VCaP (cell line): ENCODE results near the gene SFXN2.

Experiments
- H3K27ac ChIP-seq: fragments of 450-650 bp; 2 replicates; pipeline ENCODE4 v1.5.1; 2017
- TF ChIP-seq, protein P1 (sequence below): fragments of 450-650 bp; conservative IDR thresholded peaks from 2 replicates; pipeline ENCODE4 v1.5.1; 2017; ENCODE audit warnings: mild to moderate bottlenecking, moderate library complexity

SFXN2 gene

DNA sequence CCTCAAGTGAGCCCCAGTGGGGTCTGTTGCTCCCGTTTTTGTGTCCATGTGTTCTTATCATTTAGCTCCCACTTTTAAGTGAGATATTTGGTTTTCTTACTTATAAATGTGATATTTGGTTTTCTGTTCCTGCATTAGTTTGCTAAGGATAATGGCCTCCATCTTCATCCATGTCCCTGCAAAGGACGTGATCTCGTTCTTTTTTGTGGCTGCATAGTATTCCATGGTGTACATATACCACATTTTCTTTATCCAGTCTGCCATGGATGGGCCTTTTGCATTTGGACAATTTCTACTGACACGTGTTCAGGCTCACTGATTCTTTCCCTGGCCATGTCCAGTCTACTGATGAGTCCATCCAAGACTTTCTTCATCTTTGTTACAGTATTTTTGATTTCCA lies 9.6 kb downstream of the SFXN2 start:
- H3K27ac ChIP-seq: no peak overlapping the region
- TF ChIP-seq, protein P1, sequence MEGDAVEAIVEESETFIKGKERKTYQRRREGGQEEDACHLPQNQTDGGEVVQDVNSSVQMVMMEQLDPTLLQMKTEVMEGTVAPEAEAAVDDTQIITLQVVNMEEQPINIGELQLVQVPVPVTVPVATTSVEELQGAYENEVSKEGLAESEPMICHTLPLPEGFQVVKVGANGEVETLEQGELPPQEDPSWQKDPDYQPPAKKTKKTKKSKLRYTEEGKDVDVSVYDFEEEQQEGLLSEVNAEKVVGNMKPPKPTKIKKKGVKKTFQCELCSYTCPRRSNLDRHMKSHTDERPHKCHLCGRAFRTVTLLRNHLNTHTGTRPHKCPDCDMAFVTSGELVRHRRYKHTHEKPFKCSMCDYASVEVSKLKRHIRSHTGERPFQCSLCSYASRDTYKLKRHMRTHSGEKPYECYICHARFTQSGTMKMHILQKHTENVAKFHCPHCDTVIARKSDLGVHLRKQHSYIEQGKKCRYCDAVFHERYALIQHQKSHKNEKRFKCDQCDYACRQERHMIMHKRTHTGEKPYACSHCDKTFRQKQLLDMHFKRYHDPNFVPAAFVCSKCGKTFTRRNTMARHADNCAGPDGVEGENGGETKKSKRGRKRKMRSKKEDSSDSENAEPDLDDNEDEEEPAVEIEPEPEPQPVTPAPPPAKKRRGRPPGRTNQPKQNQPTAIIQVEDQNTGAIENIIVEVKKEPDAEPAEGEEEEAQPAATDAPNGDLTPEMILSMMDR: no peak

DNA sequence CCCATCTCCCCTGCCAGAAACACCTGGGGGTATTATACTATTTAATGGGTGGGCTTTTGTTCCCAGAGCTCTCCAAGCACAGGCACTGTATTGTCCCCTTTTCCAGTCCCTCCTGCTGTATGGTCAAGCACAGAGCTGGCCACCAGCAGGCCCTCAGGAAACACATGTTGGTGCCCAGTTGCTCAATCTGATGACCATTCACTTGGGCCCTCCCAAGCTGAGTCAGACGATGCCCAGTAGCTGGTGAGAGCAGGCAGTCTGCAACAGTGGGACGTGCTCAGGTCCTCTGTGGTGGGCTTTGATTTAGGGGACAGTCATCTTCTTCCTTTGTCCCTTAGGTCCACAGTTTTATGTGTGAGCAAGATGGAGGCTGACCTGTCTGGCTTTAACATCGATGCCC lies 11.8 kb downstream of the SFXN2 start:
- H3K27ac ChIP-seq: no peak overlapping the region
- TF ChIP-seq, protein P1: no peak

DNA sequence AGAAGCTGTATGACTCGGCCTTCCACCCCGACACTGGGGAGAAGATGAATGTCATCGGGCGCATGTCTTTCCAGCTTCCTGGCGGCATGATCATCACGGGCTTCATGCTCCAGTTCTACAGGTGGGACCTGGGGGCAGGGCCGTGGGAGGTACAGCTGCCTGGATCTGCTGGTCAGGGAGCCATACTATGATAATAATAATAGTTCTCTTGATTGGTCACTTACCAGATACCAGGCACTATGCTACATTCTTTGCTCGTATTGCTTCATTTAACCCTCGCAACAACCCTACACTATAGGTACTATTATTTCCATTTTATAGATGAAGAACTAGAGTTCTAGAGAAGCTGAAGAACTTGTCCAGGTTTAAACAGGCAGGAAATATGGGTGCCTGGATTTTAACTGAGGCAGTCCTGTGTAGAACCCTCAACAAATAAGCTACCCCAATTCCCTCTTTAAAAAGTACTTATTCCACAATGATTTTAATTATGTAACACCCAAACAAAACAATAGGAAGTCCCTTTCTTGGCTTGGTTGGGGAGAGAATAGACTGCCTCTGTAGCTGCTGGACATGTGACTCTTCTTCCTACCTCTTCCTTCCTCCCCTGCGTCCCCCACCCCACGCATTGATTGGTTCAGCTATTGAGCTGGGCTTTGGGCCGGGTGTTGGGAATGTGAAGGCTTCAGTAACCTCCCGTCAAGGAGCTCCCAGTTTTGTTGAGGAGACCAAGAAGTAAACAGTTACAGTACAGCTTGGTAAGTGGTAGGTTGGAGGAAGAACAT lies 12.8 kb downstream of the SFXN2 start:
- H3K27ac ChIP-seq: no peak overlapping the region
- TF ChIP-seq, protein P1: no peak

DNA sequence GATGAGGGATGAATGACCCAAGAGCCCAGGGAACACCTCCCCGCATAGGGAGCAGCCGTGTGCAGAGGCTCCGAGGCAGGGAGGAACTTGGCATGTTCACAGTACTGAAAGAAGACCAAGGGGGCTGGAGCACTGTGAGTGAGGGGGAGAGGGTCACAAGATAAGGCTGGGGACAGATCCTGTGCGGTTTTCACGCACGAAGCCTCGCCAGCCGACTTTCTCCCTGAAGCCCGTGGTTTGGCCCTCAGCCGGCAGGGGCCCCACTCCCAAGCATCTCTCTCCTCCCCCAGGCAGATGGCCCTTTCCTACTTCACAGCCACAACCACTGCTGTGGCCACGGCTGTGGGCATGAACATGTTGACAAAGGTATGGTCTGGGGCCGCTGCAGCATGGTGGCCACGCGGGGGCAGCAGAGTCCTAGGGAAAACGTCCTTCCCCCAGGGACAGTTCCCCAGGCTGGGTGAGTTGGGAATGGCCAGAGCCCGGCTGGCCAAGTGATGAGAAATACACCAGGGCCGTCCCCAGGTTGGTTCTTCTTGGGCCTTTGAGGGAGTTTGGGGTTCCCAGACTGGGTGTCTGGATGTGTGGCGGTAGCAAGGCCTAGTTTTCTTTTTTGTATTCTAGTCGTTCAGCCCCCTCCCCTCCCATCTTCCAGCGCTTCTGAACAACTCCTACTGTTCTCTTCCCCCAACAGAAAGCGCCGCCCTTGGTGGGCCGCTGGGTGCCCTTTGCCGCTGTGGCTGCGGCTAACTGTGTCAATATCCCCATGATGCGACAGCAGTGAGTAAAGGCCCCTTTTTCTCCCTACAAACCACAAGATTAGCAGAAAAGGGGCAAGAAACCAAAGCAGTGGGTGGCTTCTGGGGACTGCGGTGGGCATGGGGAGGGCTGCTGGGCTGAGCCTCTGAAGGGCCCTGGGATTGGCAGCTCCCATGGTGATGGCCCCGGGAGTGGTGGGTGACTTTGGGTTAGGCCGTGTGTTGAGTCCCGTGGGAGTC lies 14.9 kb downstream of the SFXN2 start:
- H3K27ac ChIP-seq: no peak overlapping the region
- TF ChIP-seq, protein P1: peak; percentile 94

DNA sequence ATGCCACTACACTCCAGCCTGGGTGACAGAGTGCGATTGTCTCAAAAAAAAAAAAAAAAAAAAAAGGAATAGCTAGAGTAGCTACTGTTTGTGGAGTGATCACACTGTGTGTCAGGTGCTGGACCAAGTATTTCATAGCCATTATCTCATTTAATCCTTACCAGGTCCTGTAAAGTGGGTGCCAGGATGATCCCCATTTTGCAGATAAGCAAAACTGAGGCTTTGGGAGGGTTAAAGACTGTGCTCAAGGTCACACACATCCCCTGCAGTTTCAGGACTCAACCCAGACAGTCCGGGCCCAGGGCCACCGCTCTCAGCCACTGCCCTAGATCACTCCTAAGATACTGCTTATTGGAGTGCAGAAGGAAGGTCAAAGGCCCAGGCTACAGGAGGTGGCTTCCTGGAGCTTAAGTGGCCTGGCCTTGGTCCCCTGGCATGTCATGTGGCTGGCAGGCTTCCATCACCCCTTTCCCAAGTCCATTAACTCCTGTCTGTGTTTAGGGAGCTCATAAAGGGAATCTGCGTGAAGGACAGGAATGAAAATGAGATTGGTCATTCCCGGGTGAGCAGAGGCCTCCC lies 16.9 kb downstream of the SFXN2 start:
- TF ChIP-seq, protein P1: no peak
- no peak overlapping the region for H3K27ac ChIP-seq

DNA sequence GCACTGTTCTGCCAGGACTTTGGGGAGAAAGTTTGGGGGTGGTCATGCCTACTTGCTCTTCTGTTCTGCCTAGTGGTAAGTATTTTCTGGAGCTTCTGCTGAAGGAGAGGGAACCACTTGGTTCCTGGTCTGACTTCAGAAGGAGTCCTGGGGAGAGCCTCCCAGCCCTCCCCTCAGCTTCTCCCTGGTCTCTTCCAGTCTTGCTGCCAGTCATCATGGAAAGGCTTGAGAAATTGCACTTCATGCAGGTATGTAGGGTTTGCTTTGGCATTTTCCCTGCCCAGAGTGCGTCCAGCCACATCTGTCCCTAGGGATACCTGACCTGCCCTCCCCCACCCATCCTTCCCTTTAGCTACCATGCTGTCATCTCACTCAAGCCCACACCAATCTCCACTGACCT lies 18.2 kb downstream of the SFXN2 start:
- TF ChIP-seq, protein P1: no peak
- no peak overlapping the region for H3K27ac ChIP-seq

DNA sequence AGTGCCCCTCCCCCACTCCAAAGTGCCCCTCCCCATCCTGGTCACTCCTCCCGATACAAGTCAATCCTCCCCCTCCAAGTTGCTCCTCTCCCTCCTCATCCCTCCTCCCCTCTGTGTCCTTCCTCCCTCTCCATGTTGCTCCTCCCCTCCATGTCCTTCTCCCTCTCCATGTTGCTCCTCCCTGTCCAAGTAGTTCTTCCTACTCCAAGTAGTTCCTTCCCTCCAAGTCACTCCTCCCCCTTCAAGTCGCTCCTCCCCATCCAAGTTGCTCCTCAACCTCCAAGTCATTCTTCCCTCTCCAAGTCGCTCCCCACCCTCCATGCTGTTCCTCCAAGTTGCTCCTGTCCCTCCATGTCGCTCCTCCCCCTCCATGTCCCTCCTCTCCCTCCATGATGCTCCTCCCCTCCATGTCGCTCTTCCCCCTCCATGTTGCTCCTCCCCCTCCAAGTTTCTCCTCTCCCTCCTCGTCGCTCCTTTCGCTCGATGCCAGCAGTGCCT lies 20.7 kb downstream of the SFXN2 start:
- TF ChIP-seq, protein P1: no peak
- no peak overlapping the region for H3K27ac ChIP-seq
